GM12873 (cell line): ENCODE results near the gene CASP10.

ENCODE experiments used
- TF ChIP-seq, protein P1 (sequence below): IDR thresholded peaks from 2 replicates; pipeline ENCODE4 v1.5.1; 2012; ENCODE audit warnings: low read depth, mild to moderate bottlenecking, moderate library complexity, low read length, control low read depth; ENCODE audit not compliant: insufficient read depth; ENCODE audit errors: missing control alignments

Gene CASP10

DNA sequence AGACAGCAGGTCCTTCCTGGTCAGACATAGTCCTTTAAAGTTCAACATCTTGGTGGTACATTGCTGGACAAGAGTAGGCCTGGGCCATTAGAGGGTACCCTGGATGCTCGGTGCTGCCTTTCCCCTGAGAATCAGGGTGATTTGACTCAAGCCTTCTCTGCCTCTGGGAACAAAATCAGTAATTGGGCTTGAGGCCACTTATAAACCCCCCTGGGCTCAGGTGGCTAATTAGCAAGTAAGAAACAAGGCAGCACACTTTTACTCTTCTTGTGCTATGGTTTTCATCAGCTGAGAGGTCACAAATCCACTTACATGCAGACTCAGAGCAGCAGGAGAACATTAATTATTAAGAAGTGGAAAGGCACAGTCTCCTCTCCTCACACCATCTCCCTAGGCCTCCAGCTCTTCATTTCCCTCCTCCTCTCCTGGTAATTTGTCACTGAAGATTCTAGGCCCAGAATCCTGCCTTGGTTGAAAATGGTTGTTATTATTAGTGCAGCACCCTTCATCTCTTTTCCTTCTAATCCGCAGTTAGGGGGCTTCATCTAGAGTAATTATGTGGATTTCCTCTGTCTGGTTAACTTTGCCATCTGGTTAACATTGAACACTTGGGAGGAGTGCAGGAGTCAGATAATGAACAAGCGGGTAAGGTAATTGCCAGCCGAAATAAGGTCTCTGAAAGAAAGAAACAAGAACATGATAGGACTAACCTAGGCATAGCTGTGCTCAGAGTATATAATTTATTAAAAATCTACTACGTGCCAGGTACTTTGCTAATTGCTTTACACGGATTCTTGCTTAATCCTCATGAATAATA, 29.7 kb upstream of the CASP10 start:
- TF ChIP-seq, protein P1, sequence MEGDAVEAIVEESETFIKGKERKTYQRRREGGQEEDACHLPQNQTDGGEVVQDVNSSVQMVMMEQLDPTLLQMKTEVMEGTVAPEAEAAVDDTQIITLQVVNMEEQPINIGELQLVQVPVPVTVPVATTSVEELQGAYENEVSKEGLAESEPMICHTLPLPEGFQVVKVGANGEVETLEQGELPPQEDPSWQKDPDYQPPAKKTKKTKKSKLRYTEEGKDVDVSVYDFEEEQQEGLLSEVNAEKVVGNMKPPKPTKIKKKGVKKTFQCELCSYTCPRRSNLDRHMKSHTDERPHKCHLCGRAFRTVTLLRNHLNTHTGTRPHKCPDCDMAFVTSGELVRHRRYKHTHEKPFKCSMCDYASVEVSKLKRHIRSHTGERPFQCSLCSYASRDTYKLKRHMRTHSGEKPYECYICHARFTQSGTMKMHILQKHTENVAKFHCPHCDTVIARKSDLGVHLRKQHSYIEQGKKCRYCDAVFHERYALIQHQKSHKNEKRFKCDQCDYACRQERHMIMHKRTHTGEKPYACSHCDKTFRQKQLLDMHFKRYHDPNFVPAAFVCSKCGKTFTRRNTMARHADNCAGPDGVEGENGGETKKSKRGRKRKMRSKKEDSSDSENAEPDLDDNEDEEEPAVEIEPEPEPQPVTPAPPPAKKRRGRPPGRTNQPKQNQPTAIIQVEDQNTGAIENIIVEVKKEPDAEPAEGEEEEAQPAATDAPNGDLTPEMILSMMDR = no peak

DNA sequence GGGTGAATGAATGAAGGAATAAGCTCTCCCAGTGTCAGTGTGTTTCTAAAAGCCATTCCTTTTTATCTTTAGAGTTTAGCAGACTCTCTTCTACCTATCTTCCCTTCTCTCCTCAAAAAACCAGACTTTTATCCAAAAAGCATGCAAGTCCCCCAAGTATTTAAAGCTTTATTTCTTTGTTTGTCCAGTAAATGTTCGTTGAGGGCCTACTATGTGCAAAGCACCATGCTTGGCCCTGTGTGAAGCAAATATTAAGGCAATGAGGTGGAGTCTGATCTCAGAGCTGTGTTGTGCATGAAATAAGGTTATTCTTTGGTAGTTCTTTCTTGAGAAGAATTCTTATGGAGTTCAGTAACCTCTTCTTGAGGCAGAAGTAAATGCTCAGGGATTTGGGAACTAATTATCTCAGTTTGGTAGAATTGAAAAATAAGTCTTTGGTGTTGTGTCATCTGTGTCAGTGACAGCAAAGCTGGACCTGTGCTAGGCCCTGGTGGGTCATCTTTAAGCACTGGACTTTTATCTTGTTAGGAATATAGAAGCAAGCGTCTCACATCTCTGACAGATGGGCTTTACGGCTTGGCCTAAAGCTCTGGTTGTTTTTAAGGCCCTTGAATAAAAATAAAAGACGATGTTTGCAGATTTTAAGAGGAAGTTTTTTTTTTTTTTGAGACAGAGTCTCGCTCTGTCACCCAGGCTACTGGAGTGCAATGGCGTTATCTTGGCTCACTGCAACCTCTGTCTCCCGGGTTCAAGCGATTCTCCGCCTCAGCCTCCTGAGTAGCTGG, 28.1 kb upstream of the CASP10 start:
- TF ChIP-seq, protein P1 = no peak

DNA sequence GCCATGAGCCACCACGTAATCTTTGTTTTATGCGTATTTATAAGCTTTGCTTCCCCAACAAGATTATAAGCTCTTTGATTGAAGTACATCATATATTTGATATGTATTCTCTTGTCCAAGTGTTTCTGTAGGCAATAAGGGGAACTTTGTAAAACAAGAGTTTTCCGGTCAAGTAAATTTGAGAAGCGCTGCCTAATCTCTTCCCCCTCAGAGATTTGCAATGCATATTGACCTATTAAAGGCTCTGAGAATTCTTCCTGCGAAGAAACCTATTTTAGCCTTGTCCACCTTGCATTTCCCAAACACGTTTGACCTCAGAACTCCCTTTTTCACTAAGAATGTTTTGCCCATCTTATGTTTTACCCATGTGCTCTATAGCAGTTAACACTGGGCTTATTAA, 26.9 kb upstream of the CASP10 start:
- TF ChIP-seq, protein P1 = no peak

DNA sequence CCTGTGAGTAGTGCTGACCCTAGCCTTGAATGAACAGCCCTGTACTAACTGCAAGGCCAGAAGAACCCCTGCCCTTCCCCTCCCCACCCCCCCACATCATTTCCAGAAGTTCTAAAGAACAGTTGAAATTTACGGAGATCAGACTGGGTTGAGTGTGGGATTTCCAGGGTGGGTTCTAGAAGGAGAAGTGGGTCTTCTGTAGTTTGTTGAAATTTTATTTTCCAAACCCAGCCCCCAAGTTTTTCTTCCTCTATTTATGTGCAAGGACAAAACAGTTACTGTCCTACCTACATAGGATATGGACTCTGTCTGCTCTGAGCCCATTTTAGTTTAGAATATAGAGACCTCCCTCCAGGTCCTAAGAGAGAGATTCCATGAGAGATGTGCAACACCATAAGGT, 26.3 kb upstream of the CASP10 start:
- TF ChIP-seq, protein P1 = no peak

DNA sequence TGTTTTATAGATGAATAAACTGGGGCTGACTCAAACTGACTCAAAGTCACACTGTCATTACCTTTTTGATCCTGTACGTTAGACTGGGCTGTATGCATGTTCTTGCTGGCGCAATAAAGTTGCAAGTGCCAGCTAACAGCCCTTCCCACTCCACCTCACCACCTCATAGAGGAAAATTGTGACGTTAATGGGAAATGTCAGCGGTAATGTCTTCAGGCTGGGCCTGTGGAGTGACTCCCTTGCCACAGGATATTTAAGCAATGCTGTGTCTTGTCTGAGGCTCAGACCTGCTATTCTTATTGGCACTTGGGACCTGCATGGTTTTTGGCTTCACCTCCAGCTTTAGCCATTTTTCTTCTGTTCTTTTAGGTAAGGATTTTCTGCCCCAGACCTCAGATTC, 25.2 kb upstream of the CASP10 start:
- TF ChIP-seq, protein P1 = no peak

DNA sequence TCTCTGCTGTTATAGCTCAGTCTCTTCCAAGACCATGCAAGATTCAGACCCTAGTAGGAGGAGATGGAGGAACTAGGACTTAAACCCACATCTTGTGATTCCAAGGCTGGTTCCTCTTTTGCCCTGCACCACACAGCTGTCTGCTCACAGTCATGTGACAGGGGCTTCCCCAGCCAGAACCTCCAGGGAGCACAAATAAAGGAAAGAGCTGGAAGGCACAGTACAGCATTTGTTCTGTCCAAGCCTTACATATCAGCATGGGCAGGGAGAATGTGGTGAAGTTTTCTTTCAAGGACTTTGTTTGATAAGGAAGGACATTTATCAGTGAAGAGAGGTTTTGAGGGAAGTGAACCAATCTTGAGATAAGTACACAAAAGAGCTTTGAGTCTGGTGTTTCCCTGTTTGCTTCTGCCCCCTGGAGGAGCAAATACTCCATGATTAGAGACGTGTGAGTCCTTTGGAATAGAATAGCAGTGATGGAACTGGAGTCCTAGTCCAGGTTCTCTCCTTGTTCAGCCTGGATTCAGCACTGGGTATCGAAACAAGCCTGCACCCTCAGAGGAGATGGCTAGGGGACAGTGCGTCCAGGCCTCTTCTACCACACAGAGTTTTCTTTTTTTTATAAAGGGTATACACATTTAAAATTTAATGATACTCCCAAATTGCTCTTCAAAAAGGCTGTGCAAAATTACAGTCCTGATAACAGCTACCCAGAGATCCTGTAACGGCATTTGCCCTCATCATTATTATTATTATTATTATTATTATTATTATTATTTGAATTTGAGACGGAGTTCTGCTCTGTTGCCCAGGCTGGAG, 24.6 kb upstream of the CASP10 start:
- TF ChIP-seq, protein P1 = peak; percentile 72
